ENCODE measurements around the gene LSP1.

DNA sequence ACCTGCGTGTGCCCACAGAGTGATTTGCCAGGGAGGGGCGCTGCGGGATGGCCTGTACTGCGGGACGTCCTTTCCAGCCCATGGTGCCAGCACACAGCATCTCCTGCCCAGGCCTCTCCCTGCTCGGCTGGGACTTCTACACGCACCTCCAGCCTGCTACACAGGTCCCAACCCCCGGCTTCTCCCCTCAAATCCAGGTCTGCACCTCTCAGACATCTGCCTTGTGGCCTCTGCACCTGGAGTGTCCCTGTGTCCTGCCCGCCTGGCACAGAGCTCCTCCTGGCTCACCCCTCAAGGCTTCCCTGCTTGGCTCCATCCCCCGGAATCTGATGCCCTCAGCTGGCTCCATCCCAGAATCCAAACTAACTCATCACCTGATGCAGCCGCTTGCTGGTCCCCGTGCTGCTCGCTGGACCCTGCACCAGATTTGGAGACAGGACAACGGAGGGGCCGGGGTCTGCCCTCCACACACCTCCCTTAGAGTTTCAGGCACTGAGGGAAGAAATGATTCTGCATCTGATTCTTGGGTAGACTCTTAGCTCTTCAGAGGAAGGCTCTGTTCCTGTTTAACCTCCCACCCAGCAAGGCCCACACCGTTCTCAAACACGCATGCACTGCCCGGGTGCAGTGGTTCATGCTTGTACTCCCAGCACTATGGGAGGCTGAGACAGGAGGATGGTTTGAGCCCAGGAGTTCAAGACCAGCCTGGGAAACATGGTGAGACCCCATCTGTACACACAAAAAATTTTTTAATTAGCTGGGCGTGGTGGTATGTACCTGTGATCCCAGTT is 4.0 kb upstream of the LSP1 start:
- TF ChIP-seq TAF1 (conservative IDR thresholded peaks at IDR 0.05), result no peak
- no peak for TF ChIP-seq YY1 (IDR thresholded peaks at IDR 0.05)
- TF ChIP-seq CTCF (IDR thresholded peaks at IDR 0.05; ENCODE audit: low read depth, low read length, missing input control), result no peak
- TF ChIP-seq, protein P1, sequence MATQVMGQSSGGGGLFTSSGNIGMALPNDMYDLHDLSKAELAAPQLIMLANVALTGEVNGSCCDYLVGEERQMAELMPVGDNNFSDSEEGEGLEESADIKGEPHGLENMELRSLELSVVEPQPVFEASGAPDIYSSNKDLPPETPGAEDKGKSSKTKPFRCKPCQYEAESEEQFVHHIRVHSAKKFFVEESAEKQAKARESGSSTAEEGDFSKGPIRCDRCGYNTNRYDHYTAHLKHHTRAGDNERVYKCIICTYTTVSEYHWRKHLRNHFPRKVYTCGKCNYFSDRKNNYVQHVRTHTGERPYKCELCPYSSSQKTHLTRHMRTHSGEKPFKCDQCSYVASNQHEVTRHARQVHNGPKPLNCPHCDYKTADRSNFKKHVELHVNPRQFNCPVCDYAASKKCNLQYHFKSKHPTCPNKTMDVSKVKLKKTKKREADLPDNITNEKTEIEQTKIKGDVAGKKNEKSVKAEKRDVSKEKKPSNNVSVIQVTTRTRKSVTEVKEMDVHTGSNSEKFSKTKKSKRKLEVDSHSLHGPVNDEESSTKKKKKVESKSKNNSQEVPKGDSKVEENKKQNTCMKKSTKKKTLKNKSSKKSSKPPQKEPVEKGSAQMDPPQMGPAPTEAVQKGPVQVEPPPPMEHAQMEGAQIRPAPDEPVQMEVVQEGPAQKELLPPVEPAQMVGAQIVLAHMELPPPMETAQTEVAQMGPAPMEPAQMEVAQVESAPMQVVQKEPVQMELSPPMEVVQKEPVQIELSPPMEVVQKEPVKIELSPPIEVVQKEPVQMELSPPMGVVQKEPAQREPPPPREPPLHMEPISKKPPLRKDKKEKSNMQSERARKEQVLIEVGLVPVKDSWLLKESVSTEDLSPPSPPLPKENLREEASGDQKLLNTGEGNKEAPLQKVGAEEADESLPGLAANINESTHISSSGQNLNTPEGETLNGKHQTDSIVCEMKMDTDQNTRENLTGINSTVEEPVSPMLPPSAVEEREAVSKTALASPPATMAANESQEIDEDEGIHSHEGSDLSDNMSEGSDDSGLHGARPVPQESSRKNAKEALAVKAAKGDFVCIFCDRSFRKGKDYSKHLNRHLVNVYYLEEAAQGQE (IDR thresholded peaks at IDR 0.05), result no peak

Data from liver (tissue), 3 donors.